Stimulated activated CD4-positive, alpha-beta T cell treated with anti-CD3 and anti-CD28 coated beads, TNF-alpha, amount 100 ng/mL, for 1 hour (primary cell): ENCODE data around the gene VIT.

Experiments
- DNase-seq, 3 donors: peaks; one replicate each; pipeline ENCODE4 v3.0.0-alpha.2; 2020; ENCODE audit warnings: low read depth in 3 of 3, low spot score in 1 of 3

Gene VIT

GRCh38 chr2:36708041-36708741 is 11.7 kb downstream of the VIT start:
- no peak for DNase-seq

GRCh38 chr2:36710858-36711515 is 14.5 kb downstream of the VIT start:
- no peak for DNase-seq

GRCh38 chr2:36711741-36712314 is 15.3 kb downstream of the VIT start:
- no peak for DNase-seq

DNA sequence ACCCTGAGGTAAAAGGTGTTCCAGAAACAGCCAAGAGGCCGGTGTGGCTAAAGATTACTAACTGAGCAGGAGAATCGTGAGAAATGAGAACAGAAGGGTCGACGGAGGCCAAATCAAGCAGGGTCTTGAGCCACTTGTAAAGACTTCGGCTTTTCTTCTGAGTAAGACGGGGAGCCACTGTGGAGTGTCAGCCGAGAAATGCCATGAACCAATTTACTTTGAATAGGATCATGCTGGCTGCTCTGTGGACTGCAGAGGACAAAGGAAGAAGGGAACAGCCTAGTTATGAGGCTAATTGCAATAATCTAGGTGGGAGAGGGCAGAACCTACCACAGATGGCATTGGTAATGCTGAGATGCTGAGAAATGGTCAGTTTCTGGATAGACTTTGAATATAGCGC is 16.8 kb downstream of the VIT start:
- DNase-seq: no peak

DNA sequence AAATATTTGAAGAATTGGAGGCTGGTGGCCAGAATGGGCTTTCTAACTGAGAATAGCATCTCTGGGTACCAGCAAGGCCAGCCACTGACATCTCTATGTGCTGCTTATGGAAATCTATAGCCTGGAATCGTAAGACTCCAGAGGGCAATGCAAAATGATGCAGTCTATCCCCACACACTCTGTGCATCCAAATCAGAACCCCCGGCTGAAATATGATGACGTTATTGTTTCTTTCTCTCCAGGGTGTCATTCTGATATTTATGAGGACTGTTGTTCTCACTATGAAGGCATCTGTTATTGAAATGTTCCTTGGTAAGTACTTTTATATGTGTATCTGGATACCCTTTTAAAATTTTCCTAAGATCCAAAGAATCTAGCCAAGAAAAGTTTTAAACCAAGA is 19.6 kb downstream of the VIT start:
- DNase-seq: no peak

- no peak for DNase-seq
These were observed 21.2 kb downstream of the VIT start for GRCh38 chr2:36717603-36718266.

- DNase-seq: no peak
These were observed 31.0 kb downstream of the VIT start for GRCh38 chr2:36727550-36727949.

DNA sequence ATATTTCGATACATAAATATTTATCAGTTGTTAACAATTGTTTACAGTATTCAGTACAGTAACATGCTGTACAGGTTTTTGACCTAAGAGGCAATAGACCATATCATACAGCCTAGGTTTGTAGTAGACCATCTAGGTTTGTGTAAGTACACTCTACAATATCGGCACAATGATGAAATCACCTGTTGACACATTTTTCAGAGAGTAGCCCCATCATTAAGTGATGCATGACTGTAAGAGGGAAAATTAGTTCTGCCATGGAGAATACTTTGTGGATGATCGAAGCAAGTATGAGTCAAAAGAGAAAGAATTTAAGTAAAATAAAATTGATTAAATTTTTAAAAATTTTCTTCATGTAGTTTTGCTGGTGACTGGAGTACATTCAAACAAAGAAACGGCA is 32.6 kb downstream of the VIT start:
- DNase-seq: no peak

DNA sequence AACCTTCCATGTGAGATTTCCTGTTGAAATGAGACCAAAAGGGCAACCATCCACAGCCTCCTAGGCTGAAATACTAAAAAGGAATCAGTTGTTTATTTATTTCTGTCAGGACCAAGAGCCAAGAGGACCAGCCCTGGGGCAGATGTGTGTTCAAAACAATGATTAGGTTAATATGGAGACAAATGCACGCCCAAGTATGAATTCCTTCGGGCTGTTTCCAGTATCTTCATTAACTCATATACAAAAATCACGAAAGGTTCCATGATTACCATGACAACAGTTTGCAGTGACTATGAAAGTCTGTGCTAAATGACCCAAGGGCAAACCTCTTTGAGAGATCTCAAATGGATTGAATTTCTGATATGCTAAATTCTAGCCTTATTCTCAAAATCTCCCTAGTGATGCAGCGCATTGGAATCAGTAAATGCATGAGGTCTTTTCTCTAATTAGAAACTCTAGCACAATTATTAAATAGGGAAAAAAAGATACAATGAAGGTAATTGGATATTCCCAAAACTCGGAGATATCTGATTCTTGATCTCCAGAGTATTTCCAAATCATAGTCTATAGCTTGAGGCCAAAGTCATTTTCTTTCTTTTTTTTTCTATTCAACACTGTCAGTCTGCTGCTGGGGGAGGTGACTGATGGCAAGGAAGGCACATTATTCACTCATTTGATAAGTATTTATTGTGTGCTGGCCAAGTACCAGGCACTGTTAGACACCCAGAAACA is 35.6 kb downstream of the VIT start:
- DNase-seq: no peak

DNA sequence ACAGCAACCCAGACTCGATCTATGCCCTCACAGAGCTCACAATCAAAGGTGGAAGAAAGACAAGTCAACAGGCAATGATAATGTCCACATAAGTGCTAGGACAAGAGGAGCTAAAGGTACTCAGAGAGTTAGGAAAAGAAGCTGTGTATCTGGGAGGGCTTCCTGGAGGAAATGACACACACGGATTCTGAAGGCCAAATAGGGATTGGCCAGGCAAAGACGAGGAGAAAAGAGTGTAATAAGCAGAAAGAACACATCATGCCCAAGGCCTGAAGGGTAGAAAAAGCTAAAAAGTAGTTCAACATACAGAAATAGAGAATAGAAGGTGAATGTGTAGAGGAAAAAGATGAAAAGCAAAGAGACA is 36.1 kb downstream of the VIT start:
- DNase-seq: no peak

GRCh38 chr2:36733215-36733614 is 36.7 kb downstream of the VIT start:
- no peak for DNase-seq

DNA sequence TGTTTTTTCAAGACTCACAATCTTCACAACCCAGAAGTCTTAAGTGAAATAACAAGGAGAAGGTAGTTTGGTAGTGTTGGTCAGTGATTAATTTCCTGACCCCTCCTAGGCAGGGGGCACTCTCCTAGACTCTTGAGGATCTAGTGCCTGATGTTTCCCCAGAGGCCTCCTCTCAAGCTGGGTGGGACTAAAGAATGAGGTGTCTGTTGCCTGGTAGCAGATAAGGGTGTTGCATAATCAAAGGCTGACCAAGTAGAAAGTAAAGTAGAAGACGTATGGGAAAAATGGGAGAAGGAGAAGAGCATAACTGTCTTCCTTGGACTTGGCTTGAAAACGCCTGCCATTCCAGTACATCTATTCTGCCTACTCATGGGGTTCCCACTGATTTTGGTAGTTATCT is 37.8 kb downstream of the VIT start:
- no peak for DNase-seq

- no peak for DNase-seq
These were observed 40.7 kb downstream of the VIT start for GRCh38 chr2:36737131-36737750.

GRCh38 chr2:36740061-36740460 is 43.6 kb downstream of the VIT start:
- DNase-seq: no peak

GRCh38 chr2:36741188-36741837 is 44.8 kb downstream of the VIT start:
- no peak for DNase-seq

- DNase-seq: no peak
These were observed 47.4 kb downstream of the VIT start for GRCh38 chr2:36743954-36744353.

DNA sequence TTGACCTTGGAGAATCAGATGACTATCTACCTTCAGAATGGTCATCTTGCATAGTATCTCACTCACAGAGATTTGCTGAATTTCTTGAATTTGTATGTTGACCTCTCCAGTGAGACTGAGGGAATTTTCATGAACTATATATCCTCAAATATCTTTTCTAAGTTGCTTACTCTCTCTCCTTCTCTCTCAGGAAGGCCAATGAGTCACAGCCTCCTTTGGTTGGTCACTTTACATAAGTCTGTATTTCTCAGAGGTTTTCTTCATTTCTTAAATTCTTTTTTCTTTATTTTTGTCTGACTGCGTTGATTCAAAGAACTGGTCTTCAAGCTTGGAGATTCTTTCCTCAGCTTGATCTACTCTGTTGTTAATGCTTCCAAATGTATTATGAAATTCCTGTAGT is 51.7 kb downstream of the VIT start:
- DNase-seq: no peak

DNA sequence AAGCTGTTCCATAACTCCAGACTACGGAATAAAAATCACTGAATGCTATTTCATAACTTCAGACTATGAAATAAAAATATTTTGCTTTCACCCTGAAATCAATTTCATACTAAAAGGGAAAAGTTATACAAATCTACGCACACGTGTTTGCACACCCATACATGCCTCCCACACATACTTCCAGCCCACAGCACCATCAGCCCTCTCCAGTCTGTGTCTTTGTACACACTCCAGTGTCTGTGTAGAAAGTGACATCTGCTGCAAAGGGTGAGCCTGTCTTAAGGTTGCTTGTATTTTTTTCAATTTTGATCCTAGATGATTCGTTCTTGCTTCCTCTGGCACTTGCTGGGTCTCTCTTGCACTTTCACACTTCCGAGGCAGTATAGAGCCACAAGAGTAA is 53.6 kb downstream of the VIT start:
- no peak for DNase-seq

DNA sequence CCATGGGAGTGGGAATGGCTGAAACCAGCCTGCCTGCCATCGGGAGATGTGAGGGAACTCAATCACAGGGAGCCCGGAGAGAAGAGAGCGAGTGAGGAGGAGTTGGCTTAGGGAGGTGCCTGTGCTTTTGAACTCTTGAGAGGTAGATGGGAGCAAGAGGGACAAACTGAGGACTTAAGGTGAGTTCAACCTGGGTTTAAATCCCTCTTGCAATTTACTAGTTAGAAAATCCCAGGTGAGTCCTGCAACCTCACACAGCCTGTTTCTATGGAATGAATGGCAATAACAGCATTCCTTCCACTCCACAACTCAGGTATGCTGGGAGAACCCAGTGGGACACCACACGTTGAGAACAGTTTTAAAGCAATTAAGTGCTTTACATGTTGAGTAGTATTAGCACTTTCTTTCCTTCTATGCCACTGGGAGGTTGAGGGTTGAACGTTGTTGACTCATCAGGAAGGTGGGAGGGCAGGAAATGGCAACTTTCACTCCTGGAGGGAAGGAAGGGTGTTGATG is 57.3 kb downstream of the VIT start:
- DNase-seq: no peak

- no peak for DNase-seq
These were observed 58.1 kb downstream of the VIT start for GRCh38 chr2:36754578-36754977.
